Left ventricle myocardium superior (tissue), 1 donor: Measurements from ENCODE around the gene PIGN. TPM values are rescaled to one million over a fixed set of nuclear protein-coding genes. Genes with fewer than 3 reads are reported as not detected.

Source experiments
- ATAC-seq: fragments of 200-7000 bp; cut with Tn5 transposase; one replicate; pipeline ENCODE4 v1.9.1; 2020; ENCODE audit warnings: mild to moderate bottlenecking, moderate library complexity
- DNase-seq: peaks from one replicate; pipeline ENCODE4 v3.0.0-alpha.2; 2020
- intact Hi-C: fragments of 100-400 bp; cut with micrococcal nuclease; formaldehyde crosslinking; loops from one replicate; pipeline ENCODE4 v1.11.0; 2022
- total RNA-seq: library from RNA; stranded (reverse); fragmentation: NEBNext Ultra II Directional; extraction: Animal tissue kit (Norgen Biotek cat#: 25700); gene quantifications from one replicate; pipeline ENCODE4 v1.2.1, GENCODE V29; 2021
- donor health status: DM: no; HTN: yes; CAD: no; lungs with severe emphysema.

PIGN gene
- total RNA-seq, 1 donor from 2014 or later = 18.2 TPM

- ATAC-seq (peak; percentile 60), DNase-seq (peak; percentile 27)
- intact Hi-C loops = loop anchor here (10.0 kb wide), 1 partner anchor 227 kb away; no protein-coding TSS in a partner anchor
Measured at GRCh38 chr18:62131301-62131909, 55.5 kb downstream of the PIGN start.

- intact Hi-C loops = no loop called here
- DNase-seq (no peak), ATAC-seq (no peak)
Measured at GRCh38 chr18:62128157-62128556, 58.7 kb downstream of the PIGN start.

- intact Hi-C loops = no loop called here
- DNase-seq (no peak), ATAC-seq (no peak)
Measured at GRCh38 chr18:62126737-62127136, 60.1 kb downstream of the PIGN start.

- intact Hi-C loops = no loop called here
- DNase-seq (no peak), ATAC-seq (no peak)
Measured at GRCh38 chr18:62125702-62126101, 61.2 kb downstream of the PIGN start.

DNA sequence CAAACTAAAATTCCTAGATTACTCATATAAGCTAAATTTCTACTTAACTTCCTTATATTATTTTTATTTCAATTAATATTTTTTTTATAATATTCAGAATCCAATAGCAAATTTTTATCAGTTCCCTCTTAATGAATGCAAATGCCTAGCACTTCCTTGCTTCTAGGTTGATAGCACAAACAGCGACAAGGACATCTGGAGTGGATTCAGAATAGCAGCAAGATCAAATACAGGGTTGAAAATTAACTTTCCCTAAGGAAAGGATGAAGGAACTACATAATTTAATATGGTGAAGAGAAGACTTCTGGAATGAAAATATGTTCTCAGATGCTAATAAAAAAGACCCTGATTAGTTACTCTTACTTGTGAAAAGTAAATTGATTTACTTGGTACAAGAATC, 64.5 kb downstream of the PIGN start:
- intact Hi-C loops = no loop called here
- no peak for DNase-seq
- ATAC-seq = no peak

GRCh38 chr18:62119884-62120283, 67.0 kb downstream of the PIGN start:
- intact Hi-C loops = no loop called here
- no peak for ATAC-seq
- DNase-seq = no peak

GRCh38 chr18:62118328-62118727, 68.5 kb downstream of the PIGN start:
- DNase-seq = no peak
- peak; percentile 73 for ATAC-seq
- intact Hi-C loops = no loop called here

- intact Hi-C loops = no loop called here
- DNase-seq (no peak), ATAC-seq (no peak)
Measured at GRCh38 chr18:62109676-62110075, 77.2 kb downstream of the PIGN start.

- DNase-seq = no peak
- no peak for ATAC-seq
- intact Hi-C loops = no loop called here
Measured at GRCh38 chr18:62107881-62108280, 79.0 kb downstream of the PIGN start.

- no peak for ATAC-seq
Measured at GRCh38 chr18:62106271-62106670, 80.6 kb downstream of the PIGN start.

DNA sequence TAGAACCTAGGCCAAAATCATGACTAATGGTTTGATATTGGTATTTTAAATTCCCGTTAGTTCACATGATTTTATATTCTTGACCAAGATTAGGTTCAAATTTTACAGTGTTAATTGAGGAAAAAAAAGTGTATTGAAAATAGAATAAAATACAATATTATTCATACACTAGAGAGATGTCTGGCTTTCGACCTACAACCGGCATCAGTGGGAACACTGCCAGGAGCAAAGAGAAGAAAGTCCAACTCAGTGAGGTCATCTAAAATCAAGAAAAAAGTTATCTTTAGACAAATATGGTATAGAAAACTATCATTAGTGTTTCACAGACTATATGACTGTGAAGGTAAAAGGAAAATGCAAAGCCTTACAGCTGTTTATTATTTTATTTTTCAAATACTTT, 81.5 kb downstream of the PIGN start:
- intact Hi-C loops = no loop called here
- ATAC-seq (no peak), DNase-seq (no peak)

More at GRCh38 chr18:62106271-62106670, 80.6 kb downstream of the PIGN start:
- intact Hi-C loops = no loop called here
- no peak for DNase-seq

GRCh38 chr18:62102221-62102620, 84.6 kb downstream of the PIGN start:
- ATAC-seq = no peak
- intact Hi-C loops = no loop called here

DNA sequence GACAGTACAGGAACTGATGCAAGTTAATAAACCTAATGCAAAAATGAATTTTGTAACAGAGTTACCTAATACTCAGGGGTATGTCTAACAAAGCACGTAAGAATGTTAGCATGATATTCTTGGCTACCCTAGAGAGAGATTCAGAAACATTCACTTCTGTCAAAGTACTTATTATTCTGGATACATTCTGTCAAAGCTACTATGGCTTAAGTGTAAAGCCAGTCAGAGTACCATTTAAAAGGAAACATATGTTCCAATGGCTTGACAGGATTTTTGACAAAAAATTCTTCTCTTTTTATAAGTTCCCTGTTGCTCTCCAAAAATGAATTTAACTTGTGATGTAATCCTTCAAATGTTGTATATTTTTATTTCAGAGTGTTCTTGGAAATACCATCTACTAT, 85.5 kb downstream of the PIGN start:
- ATAC-seq = no peak
- intact Hi-C loops = no loop called here

More at GRCh38 chr18:62102221-62102620, 84.6 kb downstream of the PIGN start:
- DNase-seq = no peak

GRCh38 chr18:62098960-62099359, 87.9 kb downstream of the PIGN start:
- no peak for DNase-seq
- ATAC-seq = no peak
- intact Hi-C loops = no loop called here

More for the DNA sequence above, 85.5 kb downstream of the PIGN start:
- no peak for DNase-seq

DNA sequence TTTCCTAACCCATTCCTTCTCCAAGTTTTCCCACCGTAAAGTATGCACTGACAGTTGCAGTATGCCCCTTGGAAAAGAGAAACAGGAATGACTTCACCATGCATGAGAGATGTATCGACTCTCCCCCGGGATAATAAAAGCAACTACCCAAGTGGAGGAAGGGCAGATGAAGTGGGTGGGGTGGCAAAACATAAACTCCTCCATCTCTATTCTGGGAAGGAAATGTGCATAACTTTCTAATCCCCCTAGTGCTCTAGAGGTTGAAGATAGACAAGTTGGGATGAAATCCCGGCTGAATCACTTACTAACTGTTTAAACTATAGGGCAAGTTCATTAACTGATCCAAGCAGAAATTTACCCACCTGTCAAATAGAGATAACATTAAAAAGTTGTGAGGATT, 89.2 kb downstream of the PIGN start:
- ATAC-seq (no peak), DNase-seq (no peak)
- intact Hi-C loops = no loop called here

- intact Hi-C loops = no loop called here
- DNase-seq (no peak), ATAC-seq (no peak)
Measured at GRCh38 chr18:62091487-62092120, 95.3 kb downstream of the PIGN start.

DNA sequence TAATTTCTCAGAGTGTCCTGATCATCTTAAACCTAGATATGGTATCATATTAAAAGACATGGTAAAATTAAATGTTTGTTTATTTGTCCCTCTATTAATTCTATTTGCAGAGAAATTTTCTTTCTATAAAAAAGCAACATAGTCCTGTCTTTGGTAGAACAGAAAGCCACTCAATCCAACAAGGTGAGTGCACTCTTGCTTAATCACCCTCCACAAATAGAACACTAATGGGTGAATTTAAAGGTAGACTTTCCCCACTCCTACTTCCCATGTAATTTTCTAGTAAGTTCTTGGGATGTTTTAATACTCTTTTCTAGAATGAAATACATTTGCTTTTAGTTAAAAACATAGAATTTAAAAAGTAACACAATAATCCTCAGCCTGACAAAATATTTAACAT, 97.7 kb downstream of the PIGN start:
- intact Hi-C loops = no loop called here
- DNase-seq (no peak), ATAC-seq (no peak)

DNA sequence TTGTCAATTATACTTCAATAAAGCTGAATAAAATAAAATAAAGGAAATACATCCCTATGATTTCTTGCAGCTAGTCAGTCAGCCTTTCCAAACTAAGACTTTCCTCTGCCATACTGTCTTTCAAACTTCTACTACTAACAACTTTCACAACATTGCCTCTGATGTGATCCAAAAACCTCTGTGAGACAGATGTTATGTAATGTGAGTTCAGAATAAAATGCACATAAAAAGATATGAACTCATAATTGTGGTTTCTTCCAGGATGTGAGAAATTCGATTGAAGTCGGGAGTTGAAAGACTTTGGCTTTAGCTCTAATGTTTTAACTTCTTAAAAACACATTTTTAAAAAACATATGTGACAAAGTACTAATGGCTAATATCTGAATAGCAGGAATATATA, 98.7 kb downstream of the PIGN start:
- ATAC-seq = no peak
- intact Hi-C loops = no loop called here
- no peak for DNase-seq

- ATAC-seq (no peak), DNase-seq (no peak)
- intact Hi-C loops = no loop called here
Measured at GRCh38 chr18:62085756-62086155, 101.1 kb downstream of the PIGN start.

GRCh38 chr18:62081761-62082294, 105.0 kb downstream of the PIGN start:
- intact Hi-C loops = no loop called here
- no peak for ATAC-seq
- DNase-seq = no peak

DNA sequence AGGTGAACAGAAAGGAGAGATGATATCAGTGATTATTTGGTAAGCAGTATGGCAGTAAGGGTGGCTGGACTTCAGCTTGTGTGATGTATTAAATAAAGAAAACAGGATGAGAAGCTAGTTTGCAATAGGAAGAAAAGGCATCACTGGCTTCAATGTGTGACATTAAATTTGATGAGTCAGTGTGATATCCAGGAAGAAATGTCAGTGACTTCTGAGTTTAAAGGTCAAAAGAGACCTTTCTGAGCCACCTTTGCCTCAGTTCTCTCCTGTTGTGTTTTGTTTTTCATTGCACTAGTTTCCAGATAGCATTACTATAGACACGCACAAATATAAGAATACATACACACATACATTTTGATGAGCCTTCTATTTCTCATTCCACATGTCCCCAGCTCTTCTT, 105.6 kb downstream of the PIGN start:
- no peak for ATAC-seq
- intact Hi-C loops = no loop called here

More for the DNA sequence above, 105.6 kb downstream of the PIGN start:
- no peak for DNase-seq
